ENCODE data around the gene DGAT2. TPM values are rescaled to one million over a fixed set of nuclear protein-coding genes. Genes with fewer than 3 reads are reported as not detected.

Gene DGAT2
- total RNA-seq, 1 experiment from 2014 or later = 1.6 TPM

DNA sequence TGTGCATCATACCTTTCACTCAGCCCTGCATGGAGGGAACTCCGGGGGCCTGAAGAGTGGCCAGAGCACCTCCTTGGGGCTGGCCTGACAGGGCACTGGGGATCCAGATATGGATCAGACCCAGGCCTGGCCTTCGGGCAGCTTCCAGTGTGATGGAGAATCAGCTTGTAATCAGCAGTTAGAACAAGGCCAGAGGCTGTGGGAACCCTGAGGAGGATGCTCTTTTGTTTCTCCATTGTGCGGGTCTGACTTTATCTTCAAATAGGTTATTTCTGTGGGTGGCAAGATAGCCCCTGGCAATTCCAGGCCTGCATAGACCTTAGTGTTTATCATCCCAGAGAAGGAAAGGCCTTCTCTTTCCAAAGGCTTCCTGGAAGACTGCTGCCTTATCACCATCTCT, 12.3 kb downstream of the DGAT2 start:
- no peak overlapping the region for H3K4me3 Mint-ChIP-seq
- no peak overlapping the region for H3K27ac Mint-ChIP-seq
- TF ChIP-seq, protein P1, sequence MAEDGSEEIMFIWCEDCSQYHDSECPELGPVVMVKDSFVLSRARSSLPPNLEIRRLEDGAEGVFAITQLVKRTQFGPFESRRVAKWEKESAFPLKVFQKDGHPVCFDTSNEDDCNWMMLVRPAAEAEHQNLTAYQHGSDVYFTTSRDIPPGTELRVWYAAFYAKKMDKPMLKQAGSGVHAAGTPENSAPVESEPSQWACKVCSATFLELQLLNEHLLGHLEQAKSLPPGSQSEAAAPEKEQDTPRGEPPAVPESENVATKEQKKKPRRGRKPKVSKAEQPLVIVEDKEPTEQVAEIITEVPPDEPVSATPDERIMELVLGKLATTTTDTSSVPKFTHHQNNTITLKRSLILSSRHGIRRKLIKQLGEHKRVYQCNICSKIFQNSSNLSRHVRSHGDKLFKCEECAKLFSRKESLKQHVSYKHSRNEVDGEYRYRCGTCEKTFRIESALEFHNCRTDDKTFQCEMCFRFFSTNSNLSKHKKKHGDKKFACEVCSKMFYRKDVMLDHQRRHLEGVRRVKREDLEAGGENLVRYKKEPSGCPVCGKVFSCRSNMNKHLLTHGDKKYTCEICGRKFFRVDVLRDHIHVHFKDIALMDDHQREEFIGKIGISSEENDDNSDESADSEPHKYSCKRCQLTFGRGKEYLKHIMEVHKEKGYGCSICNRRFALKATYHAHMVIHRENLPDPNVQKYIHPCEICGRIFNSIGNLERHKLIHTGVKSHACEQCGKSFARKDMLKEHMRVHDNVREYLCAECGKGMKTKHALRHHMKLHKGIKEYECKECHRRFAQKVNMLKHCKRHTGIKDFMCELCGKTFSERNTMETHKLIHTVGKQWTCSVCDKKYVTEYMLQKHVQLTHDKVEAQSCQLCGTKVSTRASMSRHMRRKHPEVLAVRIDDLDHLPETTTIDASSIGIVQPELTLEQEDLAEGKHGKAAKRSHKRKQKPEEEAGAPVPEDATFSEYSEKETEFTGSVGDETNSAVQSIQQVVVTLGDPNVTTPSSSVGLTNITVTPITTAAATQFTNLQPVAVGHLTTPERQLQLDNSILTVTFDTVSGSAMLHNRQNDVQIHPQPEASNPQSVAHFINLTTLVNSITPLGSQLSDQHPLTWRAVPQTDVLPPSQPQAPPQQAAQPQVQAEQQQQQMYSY (CRISPR knock-in tag; IDR thresholded peaks at IDR 0.05) = no peak
- TF ChIP-seq, protein P2, sequence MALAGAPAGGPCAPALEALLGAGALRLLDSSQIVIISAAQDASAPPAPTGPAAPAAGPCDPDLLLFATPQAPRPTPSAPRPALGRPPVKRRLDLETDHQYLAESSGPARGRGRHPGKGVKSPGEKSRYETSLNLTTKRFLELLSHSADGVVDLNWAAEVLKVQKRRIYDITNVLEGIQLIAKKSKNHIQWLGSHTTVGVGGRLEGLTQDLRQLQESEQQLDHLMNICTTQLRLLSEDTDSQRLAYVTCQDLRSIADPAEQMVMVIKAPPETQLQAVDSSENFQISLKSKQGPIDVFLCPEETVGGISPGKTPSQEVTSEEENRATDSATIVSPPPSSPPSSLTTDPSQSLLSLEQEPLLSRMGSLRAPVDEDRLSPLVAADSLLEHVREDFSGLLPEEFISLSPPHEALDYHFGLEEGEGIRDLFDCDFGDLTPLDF (CRISPR knock-in tag; IDR thresholded peaks at IDR 0.05) = no peak
- TF ChIP-seq TEAD1 (CRISPR knock-in tag; IDR thresholded peaks at IDR 0.05) (no peak), ATF1 (CRISPR knock-in tag; IDR thresholded peaks at IDR 0.05) (no peak), RELA (CRISPR knock-in tag; IDR thresholded peaks at IDR 0.05; ENCODE audit: borderline replicate concordance) (no peak)
- no peak for ATAC-seq
- no peaks in the 10 kb centered on the region for H3K9me3 Mint-ChIP-seq
- no peak for DNase-seq (ENCODE audit: low spot score)
- peaks cover 4% of the 10 kb centered on the region; the same call in 1 of the 2 replicates for H3K4me1 Mint-ChIP-seq
- POLR2A ChIA-PET = no interaction called here
- CTCF ChIA-PET = interaction anchor here (0.6 kb wide), 1 partner anchor 13 kb away, joined by 6 read pairs; no protein-coding TSS in a partner anchor
- peaks cover 4% of the 10 kb centered on the region for H3K27me3 Mint-ChIP-seq (ENCODE audit: low read depth)
- H3K36me3 Mint-ChIP-seq = no peaks in the 10 kb centered on the region

DNA sequence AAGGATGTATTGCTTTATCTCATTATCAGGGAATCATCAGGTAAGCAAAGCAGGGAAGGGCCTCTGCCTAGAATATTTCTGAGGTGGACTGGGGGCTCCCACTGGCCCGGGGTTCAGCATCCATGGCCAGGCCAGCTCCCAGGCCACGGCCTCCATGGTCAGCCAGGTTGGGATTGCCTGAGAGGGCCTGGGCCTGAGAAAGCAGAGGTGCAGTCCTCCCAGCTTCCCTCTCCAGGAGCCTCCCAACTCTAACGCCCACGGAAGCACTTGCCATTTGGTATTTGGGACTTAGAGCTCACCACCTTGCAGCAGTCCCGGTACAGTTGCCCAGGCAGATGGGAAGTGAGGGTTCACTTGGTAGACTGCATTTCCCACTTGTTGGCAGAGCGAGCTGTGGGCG, 12.7 kb downstream of the DGAT2 start:
- Mint-ChIP-seq H3K36me3 (no peaks in the 10 kb centered on the region), H3K9me3 (no peaks in the 10 kb centered on the region), H3K4me1 (no peaks in the 10 kb centered on the region; the same call in 1 of the 2 replicates)

More for the DNA sequence above, 12.7 kb downstream of the DGAT2 start:
- TF ChIP-seq JAZF1 (CRISPR knock-in tag; IDR thresholded peaks at IDR 0.05) (no peak), GTF2I (CRISPR knock-in tag; conservative IDR thresholded peaks at IDR 0.05) (no peak), SMAD3 (CRISPR knock-in tag; IDR thresholded peaks at IDR 0.05; ENCODE audit: borderline replicate concordance) (no peak), NFATC4 (CRISPR knock-in tag; IDR thresholded peaks at IDR 0.05) (no peak), EMX1 (CRISPR knock-in tag; IDR thresholded peaks at IDR 0.05) (no peak), TP53 (CRISPR knock-in tag; IDR thresholded peaks at IDR 0.05) (no peak), KAT7 (CRISPR knock-in tag; IDR thresholded peaks at IDR 0.05; ENCODE audit: borderline replicate concordance) (no peak), ZNF396 (CRISPR knock-in tag; IDR thresholded peaks at IDR 0.05; ENCODE audit: borderline replicate concordance) (no peak), TEAD4 (CRISPR knock-in tag; IDR thresholded peaks at IDR 0.05) (no peak)
- TF ChIP-seq, protein P3, sequence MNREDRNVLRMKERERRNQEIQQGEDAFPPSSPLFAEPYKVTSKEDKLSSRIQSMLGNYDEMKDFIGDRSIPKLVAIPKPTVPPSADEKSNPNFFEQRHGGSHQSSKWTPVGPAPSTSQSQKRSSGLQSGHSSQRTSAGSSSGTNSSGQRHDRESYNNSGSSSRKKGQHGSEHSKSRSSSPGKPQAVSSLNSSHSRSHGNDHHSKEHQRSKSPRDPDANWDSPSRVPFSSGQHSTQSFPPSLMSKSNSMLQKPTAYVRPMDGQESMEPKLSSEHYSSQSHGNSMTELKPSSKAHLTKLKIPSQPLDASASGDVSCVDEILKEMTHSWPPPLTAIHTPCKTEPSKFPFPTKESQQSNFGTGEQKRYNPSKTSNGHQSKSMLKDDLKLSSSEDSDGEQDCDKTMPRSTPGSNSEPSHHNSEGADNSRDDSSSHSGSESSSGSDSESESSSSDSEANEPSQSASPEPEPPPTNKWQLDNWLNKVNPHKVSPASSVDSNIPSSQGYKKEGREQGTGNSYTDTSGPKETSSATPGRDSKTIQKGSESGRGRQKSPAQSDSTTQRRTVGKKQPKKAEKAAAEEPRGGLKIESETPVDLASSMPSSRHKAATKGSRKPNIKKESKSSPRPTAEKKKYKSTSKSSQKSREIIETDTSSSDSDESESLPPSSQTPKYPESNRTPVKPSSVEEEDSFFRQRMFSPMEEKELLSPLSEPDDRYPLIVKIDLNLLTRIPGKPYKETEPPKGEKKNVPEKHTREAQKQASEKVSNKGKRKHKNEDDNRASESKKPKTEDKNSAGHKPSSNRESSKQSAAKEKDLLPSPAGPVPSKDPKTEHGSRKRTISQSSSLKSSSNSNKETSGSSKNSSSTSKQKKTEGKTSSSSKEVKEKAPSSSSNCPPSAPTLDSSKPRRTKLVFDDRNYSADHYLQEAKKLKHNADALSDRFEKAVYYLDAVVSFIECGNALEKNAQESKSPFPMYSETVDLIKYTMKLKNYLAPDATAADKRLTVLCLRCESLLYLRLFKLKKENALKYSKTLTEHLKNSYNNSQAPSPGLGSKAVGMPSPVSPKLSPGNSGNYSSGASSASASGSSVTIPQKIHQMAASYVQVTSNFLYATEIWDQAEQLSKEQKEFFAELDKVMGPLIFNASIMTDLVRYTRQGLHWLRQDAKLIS (CRISPR knock-in tag; IDR thresholded peaks at IDR 0.05; ENCODE audit: borderline replicate concordance) = no peak
- TF ChIP-seq, protein P4, sequence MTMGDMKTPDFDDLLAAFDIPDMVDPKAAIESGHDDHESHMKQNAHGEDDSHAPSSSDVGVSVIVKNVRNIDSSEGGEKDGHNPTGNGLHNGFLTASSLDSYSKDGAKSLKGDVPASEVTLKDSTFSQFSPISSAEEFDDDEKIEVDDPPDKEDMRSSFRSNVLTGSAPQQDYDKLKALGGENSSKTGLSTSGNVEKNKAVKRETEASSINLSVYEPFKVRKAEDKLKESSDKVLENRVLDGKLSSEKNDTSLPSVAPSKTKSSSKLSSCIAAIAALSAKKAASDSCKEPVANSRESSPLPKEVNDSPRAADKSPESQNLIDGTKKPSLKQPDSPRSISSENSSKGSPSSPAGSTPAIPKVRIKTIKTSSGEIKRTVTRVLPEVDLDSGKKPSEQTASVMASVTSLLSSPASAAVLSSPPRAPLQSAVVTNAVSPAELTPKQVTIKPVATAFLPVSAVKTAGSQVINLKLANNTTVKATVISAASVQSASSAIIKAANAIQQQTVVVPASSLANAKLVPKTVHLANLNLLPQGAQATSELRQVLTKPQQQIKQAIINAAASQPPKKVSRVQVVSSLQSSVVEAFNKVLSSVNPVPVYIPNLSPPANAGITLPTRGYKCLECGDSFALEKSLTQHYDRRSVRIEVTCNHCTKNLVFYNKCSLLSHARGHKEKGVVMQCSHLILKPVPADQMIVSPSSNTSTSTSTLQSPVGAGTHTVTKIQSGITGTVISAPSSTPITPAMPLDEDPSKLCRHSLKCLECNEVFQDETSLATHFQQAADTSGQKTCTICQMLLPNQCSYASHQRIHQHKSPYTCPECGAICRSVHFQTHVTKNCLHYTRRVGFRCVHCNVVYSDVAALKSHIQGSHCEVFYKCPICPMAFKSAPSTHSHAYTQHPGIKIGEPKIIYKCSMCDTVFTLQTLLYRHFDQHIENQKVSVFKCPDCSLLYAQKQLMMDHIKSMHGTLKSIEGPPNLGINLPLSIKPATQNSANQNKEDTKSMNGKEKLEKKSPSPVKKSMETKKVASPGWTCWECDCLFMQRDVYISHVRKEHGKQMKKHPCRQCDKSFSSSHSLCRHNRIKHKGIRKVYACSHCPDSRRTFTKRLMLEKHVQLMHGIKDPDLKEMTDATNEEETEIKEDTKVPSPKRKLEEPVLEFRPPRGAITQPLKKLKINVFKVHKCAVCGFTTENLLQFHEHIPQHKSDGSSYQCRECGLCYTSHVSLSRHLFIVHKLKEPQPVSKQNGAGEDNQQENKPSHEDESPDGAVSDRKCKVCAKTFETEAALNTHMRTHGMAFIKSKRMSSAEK (CRISPR knock-in tag; IDR thresholded peaks at IDR 0.05; ENCODE audit: borderline replicate concordance) = no peak
- TF ChIP-seq, protein P5, sequence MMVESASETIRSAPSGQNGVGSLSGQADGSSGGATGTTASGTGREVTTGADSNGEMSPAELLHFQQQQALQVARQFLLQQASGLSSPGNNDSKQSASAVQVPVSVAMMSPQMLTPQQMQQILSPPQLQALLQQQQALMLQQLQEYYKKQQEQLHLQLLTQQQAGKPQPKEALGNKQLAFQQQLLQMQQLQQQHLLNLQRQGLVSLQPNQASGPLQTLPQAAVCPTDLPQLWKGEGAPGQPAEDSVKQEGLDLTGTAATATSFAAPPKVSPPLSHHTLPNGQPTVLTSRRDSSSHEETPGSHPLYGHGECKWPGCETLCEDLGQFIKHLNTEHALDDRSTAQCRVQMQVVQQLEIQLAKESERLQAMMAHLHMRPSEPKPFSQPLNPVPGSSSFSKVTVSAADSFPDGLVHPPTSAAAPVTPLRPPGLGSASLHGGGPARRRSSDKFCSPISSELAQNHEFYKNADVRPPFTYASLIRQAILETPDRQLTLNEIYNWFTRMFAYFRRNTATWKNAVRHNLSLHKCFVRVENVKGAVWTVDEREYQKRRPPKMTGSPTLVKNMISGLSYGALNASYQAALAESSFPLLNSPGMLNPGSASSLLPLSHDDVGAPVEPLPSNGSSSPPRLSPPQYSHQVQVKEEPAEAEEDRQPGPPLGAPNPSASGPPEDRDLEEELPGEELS (CRISPR knock-in tag; IDR thresholded peaks at IDR 0.05) = no peak
- TF ChIP-seq, protein P6, sequence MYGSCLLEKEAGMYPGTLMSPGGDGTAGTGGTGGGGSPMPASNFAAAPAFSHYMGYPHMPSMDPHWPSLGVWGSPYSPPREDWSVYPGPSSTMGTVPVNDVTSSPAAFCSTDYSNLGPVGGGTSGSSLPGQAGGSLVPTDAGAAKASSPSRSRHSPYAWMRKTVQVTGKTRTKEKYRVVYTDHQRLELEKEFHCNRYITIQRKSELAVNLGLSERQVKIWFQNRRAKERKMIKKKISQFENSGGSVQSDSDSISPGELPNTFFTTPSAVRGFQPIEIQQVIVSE (CRISPR knock-in tag; IDR thresholded peaks at IDR 0.05; ENCODE audit: borderline replicate concordance) = no peak
- no peak overlapping the region for H3K4me3 Mint-ChIP-seq
- POLR2A ChIA-PET = no interaction called here
- DNase-seq (ENCODE audit: low spot score) = no peak
- no peaks in the 10 kb centered on the region; the same call in none of the 2 replicates for H3K27me3 Mint-ChIP-seq (ENCODE audit: low read depth)
- H3K27ac Mint-ChIP-seq = no peak overlapping the region
- CTCF ChIA-PET = interaction anchor here (0.6 kb wide), 1 partner anchor 13 kb away, joined by 6 read pairs; no protein-coding TSS in a partner anchor
- ATAC-seq = no peak

Measured in WTC11 (cell line).